Measurements from ENCODE around the gene DHX8. TPM values are rescaled to one million over a fixed set of nuclear protein-coding genes. Genes with fewer than 3 reads are reported as not detected.
A peak's percentile ranks its signal among the peaks of the same experiment; 100 is the strongest.

The DHX8 gene
- total RNA-seq, 1 donor from 2014 or later, result 134 TPM

DNA sequence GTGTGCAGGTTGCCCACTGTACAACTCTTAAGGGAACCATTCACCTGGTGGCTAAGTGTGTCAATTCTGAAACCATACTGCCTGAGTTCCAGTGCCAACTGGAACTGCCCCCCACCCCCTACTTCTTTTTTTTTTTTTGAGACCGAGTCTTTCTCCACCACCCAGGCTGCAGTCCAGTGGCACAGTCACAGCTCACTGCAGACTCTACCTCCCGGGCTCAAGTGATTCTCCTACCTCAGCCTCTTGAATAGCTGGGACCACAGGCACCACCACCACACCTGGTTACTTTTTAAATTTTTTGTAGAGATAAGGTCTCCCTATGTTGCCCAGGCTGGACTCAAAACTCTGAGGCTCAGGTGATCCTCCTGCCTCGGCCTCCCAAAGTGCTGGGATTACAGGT is 40.4 kb upstream of the DHX8 start:
- Histone ChIP-seq H3K4me2 (no peak overlapping the region), H3F3A (ENCODE audit: low read depth) (peaks cover 11% of the 10 kb centered on the region), H3K9me3 (ENCODE audit: low read depth) (no peaks in the 10 kb centered on the region), H4K20me1 (ENCODE audit: low read depth) (no peaks in the 10 kb centered on the region), H3K4me1 (peaks cover 9% of the 10 kb centered on the region), H3K27me3 (no peaks in the 10 kb centered on the region), H2AFZ (replicated peaks) (no peak overlapping the region), H3K4me3 (no peak overlapping the region), H3K9ac (no peak overlapping the region), H3K79me2 (ENCODE audit: low read depth) (no peaks in the 10 kb centered on the region), H3K27ac (no peak overlapping the region), H3K36me3 (no peaks in the 10 kb centered on the region)
- Mint-ChIP-seq H3K27me3 (ENCODE audit: insufficient read depth, low read depth) (peaks cover 2% of the 10 kb centered on the region), H3K4me1 (peaks cover 7% of the 10 kb centered on the region), H3K27ac (no peak overlapping the region), H3K4me3 (no peak overlapping the region), H3K9me3 (peaks cover 3% of the 10 kb centered on the region), H3K36me3 (no peaks in the 10 kb centered on the region)
- no peak for DNase-seq (ENCODE audit: low spot score)
- TF ChIP-seq EZH2 (IDR thresholded peaks at IDR 0.05) (no peak), EZH2phosphoT487 (IDR thresholded peaks at IDR 0.05) (no peak)
- TF ChIP-seq, protein P1, sequence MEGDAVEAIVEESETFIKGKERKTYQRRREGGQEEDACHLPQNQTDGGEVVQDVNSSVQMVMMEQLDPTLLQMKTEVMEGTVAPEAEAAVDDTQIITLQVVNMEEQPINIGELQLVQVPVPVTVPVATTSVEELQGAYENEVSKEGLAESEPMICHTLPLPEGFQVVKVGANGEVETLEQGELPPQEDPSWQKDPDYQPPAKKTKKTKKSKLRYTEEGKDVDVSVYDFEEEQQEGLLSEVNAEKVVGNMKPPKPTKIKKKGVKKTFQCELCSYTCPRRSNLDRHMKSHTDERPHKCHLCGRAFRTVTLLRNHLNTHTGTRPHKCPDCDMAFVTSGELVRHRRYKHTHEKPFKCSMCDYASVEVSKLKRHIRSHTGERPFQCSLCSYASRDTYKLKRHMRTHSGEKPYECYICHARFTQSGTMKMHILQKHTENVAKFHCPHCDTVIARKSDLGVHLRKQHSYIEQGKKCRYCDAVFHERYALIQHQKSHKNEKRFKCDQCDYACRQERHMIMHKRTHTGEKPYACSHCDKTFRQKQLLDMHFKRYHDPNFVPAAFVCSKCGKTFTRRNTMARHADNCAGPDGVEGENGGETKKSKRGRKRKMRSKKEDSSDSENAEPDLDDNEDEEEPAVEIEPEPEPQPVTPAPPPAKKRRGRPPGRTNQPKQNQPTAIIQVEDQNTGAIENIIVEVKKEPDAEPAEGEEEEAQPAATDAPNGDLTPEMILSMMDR (IDR thresholded peaks at IDR 0.05), result no peak

DNA sequence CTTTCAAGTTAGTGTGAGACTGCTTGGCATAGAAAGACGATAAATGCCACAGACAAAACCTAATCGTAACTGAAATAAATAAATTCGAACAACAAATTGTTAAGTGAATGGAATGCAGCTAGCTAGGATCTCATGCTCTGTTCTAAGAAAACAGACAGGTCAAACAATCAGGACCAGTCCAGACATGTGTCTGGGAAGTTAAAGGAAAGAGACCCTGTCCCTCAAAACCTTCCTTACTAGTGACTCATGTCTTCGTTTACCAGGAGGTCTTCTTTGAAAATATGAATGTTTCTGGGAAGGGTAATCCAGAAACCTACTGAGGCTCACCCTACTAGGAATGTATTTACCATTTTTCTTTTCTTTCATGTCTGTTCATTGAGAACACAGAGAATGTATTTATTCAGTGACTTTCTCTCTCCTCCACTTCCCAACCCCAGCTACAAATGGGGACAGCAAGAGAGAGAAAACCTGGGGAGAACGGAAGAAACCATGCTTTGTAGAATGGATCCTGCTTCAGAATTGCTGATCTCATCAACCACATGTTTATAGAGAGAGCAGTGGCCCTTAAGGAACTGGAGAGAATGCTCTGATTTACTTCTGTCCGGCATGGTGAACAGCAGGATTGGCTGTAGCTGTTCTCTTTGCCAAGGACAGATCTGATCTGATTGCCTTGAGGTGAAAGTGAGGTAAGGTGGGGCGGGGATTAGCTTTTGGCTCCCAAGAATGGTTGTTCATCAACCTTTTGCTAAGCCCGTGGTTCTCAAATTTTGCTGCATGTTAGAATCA is 39.4 kb upstream of the DHX8 start:
- H2AFZ ChIP-seq (replicated peaks), result no peak overlapping the region
- no peak overlapping the region for H3K27ac ChIP-seq
- H3K9me3 ChIP-seq (ENCODE audit: low read depth), result no peaks in the 10 kb centered on the region
- no peaks in the 10 kb centered on the region for H4K20me1 ChIP-seq (ENCODE audit: low read depth)
- Mint-ChIP-seq H3K27me3 (ENCODE audit: insufficient read depth, low read depth) (peaks cover 10% of the 10 kb centered on the region), H3K4me1 (no peaks in the 10 kb centered on the region), H3K9me3 (peaks cover 3% of the 10 kb centered on the region), H3K36me3 (no peaks in the 10 kb centered on the region), H3K4me3 (no peak overlapping the region), H3K27ac (peak overlapping the region; percentile 38)
- no peak overlapping the region for H3K4me2 ChIP-seq
- no peak overlapping the region for H3K9ac ChIP-seq
- H3F3A ChIP-seq (ENCODE audit: low read depth), result peaks cover 1% of the 10 kb centered on the region
- H3K4me3 ChIP-seq, result no peak overlapping the region
- no peak for DNase-seq (ENCODE audit: low spot score)
- no peaks in the 10 kb centered on the region for H3K79me2 ChIP-seq (ENCODE audit: low read depth)
- TF ChIP-seq, protein P1 (IDR thresholded peaks at IDR 0.05), result no peak
- no peak for TF ChIP-seq EZH2 (IDR thresholded peaks at IDR 0.05)
- TF ChIP-seq EZH2phosphoT487 (IDR thresholded peaks at IDR 0.05), result no peak
- no peaks in the 10 kb centered on the region for H3K27me3 ChIP-seq
- H3K4me1 ChIP-seq, result no peaks in the 10 kb centered on the region
- H3K36me3 ChIP-seq, result no peaks in the 10 kb centered on the region

DNA sequence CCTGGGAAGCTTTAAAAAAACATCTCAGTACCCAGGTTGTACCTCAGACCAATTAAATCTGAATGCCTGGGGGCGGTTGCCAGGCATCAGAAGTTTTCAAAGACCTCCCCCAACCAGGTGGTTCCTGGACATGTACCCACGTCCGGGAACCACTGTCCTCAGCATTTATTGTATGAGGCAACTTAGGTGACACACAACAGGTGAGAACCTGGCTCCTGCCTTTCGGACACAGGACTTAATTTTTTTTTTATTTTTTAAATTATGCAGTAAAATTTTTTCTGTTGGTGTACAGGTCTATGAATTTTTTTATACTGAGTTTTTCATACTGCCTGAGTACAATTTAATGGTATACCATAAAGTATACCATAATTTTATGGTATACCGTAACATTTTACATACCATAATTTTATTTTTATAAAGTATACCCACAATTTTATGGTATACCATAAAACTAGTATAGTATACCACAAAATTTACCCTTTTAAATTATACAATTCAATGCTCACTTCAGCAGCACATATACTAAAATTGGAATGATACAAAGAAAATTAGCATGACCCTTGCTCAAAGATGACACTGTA is 38.7 kb upstream of the DHX8 start:
- peaks cover 12% of the 10 kb centered on the region for H3K27me3 Mint-ChIP-seq (ENCODE audit: insufficient read depth, low read depth)
- Histone ChIP-seq H3K4me3 (no peak overlapping the region), H3K27ac (no peak overlapping the region), H4K20me1 (ENCODE audit: low read depth) (no peaks in the 10 kb centered on the region), H3K79me2 (ENCODE audit: low read depth) (no peaks in the 10 kb centered on the region), H3K4me2 (no peak overlapping the region), H3K27me3 (no peaks in the 10 kb centered on the region), H3K9me3 (ENCODE audit: low read depth) (no peaks in the 10 kb centered on the region), H3K9ac (no peak overlapping the region), H3K4me1 (no peaks in the 10 kb centered on the region), H3K36me3 (no peaks in the 10 kb centered on the region), H2AFZ (replicated peaks) (no peak overlapping the region), H3F3A (ENCODE audit: low read depth) (no peaks in the 10 kb centered on the region)
- H3K4me1 Mint-ChIP-seq, result peaks cover 5% of the 10 kb centered on the region
- H3K9me3 Mint-ChIP-seq, result peaks cover 3% of the 10 kb centered on the region
- TF ChIP-seq, protein P1 (IDR thresholded peaks at IDR 0.05), result no peak
- TF ChIP-seq EZH2phosphoT487 (IDR thresholded peaks at IDR 0.05), result no peak
- no peak for TF ChIP-seq EZH2 (IDR thresholded peaks at IDR 0.05)
- no peak for DNase-seq (ENCODE audit: low spot score)
- no peaks in the 10 kb centered on the region for H3K36me3 Mint-ChIP-seq
- no peak overlapping the region for H3K27ac Mint-ChIP-seq
- no peak overlapping the region for H3K4me3 Mint-ChIP-seq

Data from neural progenitor cell (in vitro differentiated cells).